GM23338 (cell line): ENCODE measurements around the gene AHSP. TPM values are rescaled to one million over a fixed set of nuclear protein-coding genes. Genes with fewer than 3 reads are reported as not detected.

Experiments
- ATAC-seq: fragments of 200-7000 bp; cut with Tn5 transposase; 3 replicates; pipeline ENCODE4 v1.9.1; 2020
- DNase-seq: peaks from one replicate; pipeline ENCODE4 v3.0.0-alpha.2; 2015; ENCODE audit warnings: low spot score
- H2AFZ ChIP-seq: fragments of 200-600 bp; sonication (generic); 2 replicates; pipeline ENCODE4 v1.8.0; 2016; ENCODE audit warnings: antibody characterized with exemption, mild to moderate bottlenecking, moderate library complexity
- H3F3A ChIP-seq: fragments of 200-600 bp; sonication (generic); replicated peaks from 2 replicates; pipeline ENCODE4 v1.8.0; 2017; ENCODE audit warnings: antibody characterized with exemption, mixed run types, low read depth
- H3K27ac ChIP-seq: fragments of 200-600 bp; sonication (generic); 2 replicates; pipeline ENCODE4 v1.6.1; 2016; ENCODE audit warnings: low read depth
- H3K27me3 ChIP-seq: fragments of 200-600 bp; sonication (generic); 2 replicates; pipeline ENCODE4 v1.8.0; 2016; ENCODE audit warnings: mild to moderate bottlenecking, mixed run types, moderate library complexity; ENCODE audit not compliant: insufficient read depth
- H3K36me3 ChIP-seq: fragments of 200-600 bp; sonication (generic); 2 replicates; pipeline ENCODE4 v1.8.0; 2016; ENCODE audit warnings: mild to moderate bottlenecking; ENCODE audit not compliant: insufficient read depth
- H3K4me1 ChIP-seq: fragments of 200-600 bp; sonication (generic); 2 replicates; pipeline ENCODE4 v1.8.0; 2016; ENCODE audit warnings: mild to moderate bottlenecking, moderate library complexity; ENCODE audit not compliant: insufficient read depth
- H3K4me2 ChIP-seq: fragments of 200-600 bp; sonication (generic); 2 replicates; pipeline ENCODE4 v1.7.1; 2017; ENCODE audit warnings: mixed run types
- H3K4me3 ChIP-seq: fragments of 200-600 bp; sonication (generic); 2 replicates; pipeline ENCODE4 v1.6.1; 2016; ENCODE audit warnings: mixed run types
- H3K79me2 ChIP-seq: fragments of 200-600 bp; sonication (generic); replicated peaks from 2 replicates; pipeline ENCODE4 v1.8.0; 2017; ENCODE audit warnings: mild to moderate bottlenecking; ENCODE audit not compliant: insufficient read depth
- H3K9me2 ChIP-seq: fragments of 200-600 bp; sonication (generic); 2 replicates; pipeline ENCODE4 v1.8.0; 2017; ENCODE audit not compliant: insufficient read depth
- H4K20me1 ChIP-seq: fragments of 200-600 bp; sonication (generic); replicated peaks from 2 replicates; pipeline ENCODE4 v1.8.0; 2017; ENCODE audit warnings: mild to moderate bottlenecking; ENCODE audit not compliant: insufficient read depth
- H3K27ac Mint-ChIP-seq: 2 replicates; pipeline ENCODE4 v1.8.0; 2020; ENCODE audit warnings: inconsistent platforms, mild to moderate bottlenecking, moderate library complexity, mixed read lengths
- H3K27me3 Mint-ChIP-seq: 3 replicates; pipeline ENCODE4 v1.8.0; 2022; ENCODE audit warnings: low read depth, mild to moderate bottlenecking, moderate library complexity, mixed read lengths, inconsistent platforms; ENCODE audit not compliant: insufficient read depth, poor library complexity
- H3K36me3 Mint-ChIP-seq: 3 replicates; pipeline ENCODE4 v1.8.0; 2021; ENCODE audit warnings: low read depth, mild to moderate bottlenecking, inconsistent platforms, moderate library complexity, mixed read lengths
- H3K4me1 Mint-ChIP-seq: 3 replicates; pipeline ENCODE4 v1.8.0; 2020; ENCODE audit warnings: mild to moderate bottlenecking, inconsistent platforms, mixed read lengths
- H3K4me3 Mint-ChIP-seq: 3 replicates; pipeline ENCODE4 v1.8.0; 2021; ENCODE audit warnings: moderate library complexity, mild to moderate bottlenecking, inconsistent platforms, mixed read lengths
- H3K9me3 Mint-ChIP-seq: 3 replicates; pipeline ENCODE4 v1.8.0; 2020; ENCODE audit warnings: moderate library complexity, mild to moderate bottlenecking, inconsistent platforms, mixed read lengths
- CREB1 ChIP-seq: fragments of 250-450 bp; sonication (Bioruptor Pico); IDR thresholded peaks from 2 replicates; pipeline ENCODE4 v1.5.0; 2020; ENCODE audit warnings: low read depth, mild to moderate bottlenecking, moderate library complexity
- EZH2phosphoT487 ChIP-seq: fragments of 200-600 bp; sonication (generic); IDR thresholded peaks from one replicate; pipeline ENCODE4 v1.8.1; 2018; ENCODE audit warnings: antibody characterized with exemption; ENCODE audit not compliant: unreplicated experiment
- JUNB ChIP-seq: IDR thresholded peaks from one replicate; pipeline ENCODE4 v1.6.1; 2016; ENCODE audit warnings: antibody characterized with exemption; ENCODE audit not compliant: unreplicated experiment
- NANOG ChIP-seq: IDR thresholded peaks from 2 replicates; pipeline ENCODE4 v1.6.1; 2016; ENCODE audit warnings: antibody characterized with exemption, borderline replicate concordance
- POLR2AphosphoS5 ChIP-seq: IDR thresholded peaks from 2 replicates; pipeline ENCODE4 v1.6.1; 2016; ENCODE audit warnings: antibody characterized with exemption, low read depth
- REST ChIP-seq: IDR thresholded peaks from one replicate; pipeline ENCODE4 v1.6.1; 2018; ENCODE audit warnings: antibody characterized with exemption; ENCODE audit not compliant: unreplicated experiment
- ZNF114 ChIP-seq: fragments of 250-450 bp; sonication (Bioruptor Pico); IDR thresholded peaks from 2 replicates; pipeline ENCODE4 v1.5.0; 2020; ENCODE audit warnings: mild to moderate bottlenecking, moderate library complexity
- ZNF331 ChIP-seq: fragments of 250-450 bp; sonication (Bioruptor Pico); IDR thresholded peaks from 2 replicates; pipeline ENCODE4 v1.5.0; 2020; ENCODE audit warnings: low read depth, mild to moderate bottlenecking, moderate library complexity
- ZNF462 ChIP-seq: fragments of 250-450 bp; sonication (Bioruptor Pico); IDR thresholded peaks from 2 replicates; pipeline ENCODE4 v1.5.0; 2020; ENCODE audit warnings: mild to moderate bottlenecking, moderate library complexity
- polyA plus RNA-seq: library from polyadenylated mRNA; unstranded; fragments of >200 nt; fragmentation: Nextera tagmentation; extraction: Ambion mirVana; gene quantifications from 2 replicates; pipeline ENCODE4 v1.2.1, GENCODE V29; 2016
- total RNA-seq: library from RNA; depleted of rRNA; stranded (reverse); fragments of >200 nt; shearing (Covaris generic); gene quantifications from 2 replicates; pipeline ENCODE4 v1.2.3, GENCODE V29; 2014
- TF ChIP-seq, protein P1 (sequence below): IDR thresholded peaks from 2 replicates; pipeline ENCODE4 v1.6.1; 2016; ENCODE audit warnings: antibody characterized with exemption

AHSP gene
- total and polyA plus RNA-seq, 2 experiments from 2014 or later = 2.1 TPM; not detected in 1

DNA sequence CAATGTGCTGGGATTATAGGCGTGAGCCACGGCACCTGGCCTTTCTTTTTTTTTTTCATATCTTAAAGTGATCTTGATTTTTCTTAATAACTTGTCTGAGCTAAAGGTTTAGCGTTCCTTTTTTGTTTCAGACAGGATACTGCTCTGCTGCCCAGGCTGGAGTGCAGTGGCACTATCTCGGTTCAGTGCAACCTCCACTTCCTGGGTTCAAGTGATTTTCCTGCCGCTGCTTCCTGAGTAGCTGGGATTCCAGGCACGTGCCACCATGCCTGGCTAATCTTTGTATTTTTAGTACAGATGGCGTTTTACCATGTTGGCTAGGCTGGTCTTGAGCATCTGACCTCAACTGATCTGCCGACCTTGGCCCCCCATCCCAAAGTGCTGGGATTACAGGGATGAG is 23.5 kb upstream of the AHSP start:
- peaks cover 26% of the 10 kb centered on the region for H3K4me1 ChIP-seq
- no peak overlapping the region for H3K27ac ChIP-seq
- TF ChIP-seq ZNF462 (no peak), REST (no peak), CREB1 (no peak), POLR2AphosphoS5 (no peak), NANOG (no peak), ZNF114 (CRISPR knock-in tag) (no peak), ZNF331 (no peak), JUNB (no peak), EZH2phosphoT487 (no peak)
- TF ChIP-seq, protein P1, sequence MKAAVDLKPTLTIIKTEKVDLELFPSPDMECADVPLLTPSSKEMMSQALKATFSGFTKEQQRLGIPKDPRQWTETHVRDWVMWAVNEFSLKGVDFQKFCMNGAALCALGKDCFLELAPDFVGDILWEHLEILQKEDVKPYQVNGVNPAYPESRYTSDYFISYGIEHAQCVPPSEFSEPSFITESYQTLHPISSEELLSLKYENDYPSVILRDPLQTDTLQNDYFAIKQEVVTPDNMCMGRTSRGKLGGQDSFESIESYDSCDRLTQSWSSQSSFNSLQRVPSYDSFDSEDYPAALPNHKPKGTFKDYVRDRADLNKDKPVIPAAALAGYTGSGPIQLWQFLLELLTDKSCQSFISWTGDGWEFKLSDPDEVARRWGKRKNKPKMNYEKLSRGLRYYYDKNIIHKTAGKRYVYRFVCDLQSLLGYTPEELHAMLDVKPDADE = no peak
- peaks cover 6% of the 10 kb centered on the region for H3K27me3 Mint-ChIP-seq
- H3K4me3 ChIP-seq = no peak overlapping the region
- no peak overlapping the region for H3K4me3 Mint-ChIP-seq
- no peaks in the 10 kb centered on the region for H3K9me2 ChIP-seq
- H3K4me2 ChIP-seq = no peak overlapping the region
- H3K27ac Mint-ChIP-seq = no peak overlapping the region
- peaks cover 4% of the 10 kb centered on the region; the same call in 2 of the 3 replicates for H3K36me3 Mint-ChIP-seq
- H3K9me3 Mint-ChIP-seq = no peaks in the 10 kb centered on the region
- H3K27me3 ChIP-seq = no peaks in the 10 kb centered on the region
- peaks cover 8% of the 10 kb centered on the region for H3K79me2 ChIP-seq
- H4K20me1 ChIP-seq = peaks cover 4% of the 10 kb centered on the region; the same call in 1 of the 2 replicates
- no peak for DNase-seq
- no peak for ATAC-seq
- H3K4me1 Mint-ChIP-seq = peaks cover 30% of the 10 kb centered on the region
- H3K36me3 ChIP-seq = no peaks in the 10 kb centered on the region
- no peaks in the 10 kb centered on the region for H3F3A ChIP-seq
- no peak overlapping the region for H2AFZ ChIP-seq
